Inflammatory macrophage (primary cell): ENCODE measurements around the gene CCDC85C.

ENCODE experiments used
- DNase-seq, 2 donors: peaks; one replicate each; pipeline ENCODE4 v3.0.0-alpha.2; 2020 to 2022

Gene CCDC85C

GRCh38 chr14:99589031-99589441 lies 15.0 kb downstream of the CCDC85C start:
- DNase-seq, result no peak

GRCh38 chr14:99587460-99588278 lies 16.3 kb downstream of the CCDC85C start:
- DNase-seq, result no peak

- DNase-seq, result no peak
These were observed 17.1 kb downstream of the CCDC85C start for GRCh38 chr14:99586761-99587459.

- no peak for DNase-seq
These were observed 17.8 kb downstream of the CCDC85C start for GRCh38 chr14:99586054-99586760.

- no peak for DNase-seq
These were observed 19.2 kb downstream of the CCDC85C start for GRCh38 chr14:99584823-99585222.

- DNase-seq, result no peak
These were observed 22.1 kb downstream of the CCDC85C start for GRCh38 chr14:99581938-99582337.

GRCh38 chr14:99581374-99581773 lies 22.6 kb downstream of the CCDC85C start:
- DNase-seq, result no peak

GRCh38 chr14:99579903-99580571 lies 24.0 kb downstream of the CCDC85C start:
- DNase-seq, result no peak

GRCh38 chr14:99579120-99579836 lies 24.7 kb downstream of the CCDC85C start:
- DNase-seq, result no peak

GRCh38 chr14:99578541-99579101 lies 25.4 kb downstream of the CCDC85C start:
- no peak for DNase-seq

GRCh38 chr14:99576761-99577705 lies 27.0 kb downstream of the CCDC85C start:
- DNase-seq, result no peak

- DNase-seq, result no peak
These were observed 27.7 kb downstream of the CCDC85C start for GRCh38 chr14:99576304-99576703.

GRCh38 chr14:99575043-99576023 lies 28.7 kb downstream of the CCDC85C start:
- DNase-seq, result no peak

GRCh38 chr14:99574099-99574880 lies 29.7 kb downstream of the CCDC85C start:
- DNase-seq, result no peak

GRCh38 chr14:99573436-99574098 lies 30.4 kb downstream of the CCDC85C start:
- no peak for DNase-seq

GRCh38 chr14:99573000-99573330 lies 31.0 kb downstream of the CCDC85C start:
- no peak for DNase-seq

- DNase-seq, result no peak
These were observed 31.6 kb downstream of the CCDC85C start for GRCh38 chr14:99572173-99572999.
